D341Med (cell line): Measurements from ENCODE around the gene LEMD2.

Experiments
- DNase-seq: peaks from one replicate; pipeline ENCODE4 v3.0.0; 2012; ENCODE audit warnings: low spot score

The LEMD2 gene

GRCh38 chr6:33774774-33775173, 14.2 kb downstream of the LEMD2 start:
- DNase-seq = no peak

GRCh38 chr6:33772902-33773472, 15.9 kb downstream of the LEMD2 start:
- DNase-seq = no peak

- DNase-seq = no peak
Observed at GRCh38 chr6:33772082-33772830, 16.7 kb downstream of the LEMD2 start.

GRCh38 chr6:33771146-33772081, 17.5 kb downstream of the LEMD2 start:
- DNase-seq = peak; percentile 93

GRCh38 chr6:33770833-33771145, 18.1 kb downstream of the LEMD2 start:
- DNase-seq = no peak

- DNase-seq = no peak
Observed at GRCh38 chr6:33770124-33770832, 18.7 kb downstream of the LEMD2 start.

GRCh38 chr6:33769248-33769821, 19.6 kb downstream of the LEMD2 start:
- no peak for DNase-seq

GRCh38 chr6:33768644-33769120, 20.2 kb downstream of the LEMD2 start:
- DNase-seq = peak; percentile 84

- DNase-seq = no peak
Observed at GRCh38 chr6:33766921-33767907, 21.7 kb downstream of the LEMD2 start.

GRCh38 chr6:33765368-33765767, 23.6 kb downstream of the LEMD2 start:
- DNase-seq = no peak

- DNase-seq = no peak
Observed at GRCh38 chr6:33764036-33764435, 24.9 kb downstream of the LEMD2 start.

- DNase-seq = no peak
Observed at GRCh38 chr6:33763483-33763882, 25.4 kb downstream of the LEMD2 start.

GRCh38 chr6:33762713-33763112, 26.2 kb downstream of the LEMD2 start:
- no peak for DNase-seq

GRCh38 chr6:33761922-33762629, 26.9 kb downstream of the LEMD2 start:
- DNase-seq = peak; percentile 81

- no peak for DNase-seq
Observed at GRCh38 chr6:33761581-33761921, 27.4 kb downstream of the LEMD2 start.

GRCh38 chr6:33759887-33760629, 28.9 kb downstream of the LEMD2 start:
- DNase-seq = no peak

- no peak for DNase-seq
Observed at GRCh38 chr6:33758815-33759216, 30.1 kb downstream of the LEMD2 start.

- DNase-seq = no peak
Observed at GRCh38 chr6:33757906-33758305, 31.0 kb downstream of the LEMD2 start.

- DNase-seq = no peak
Observed at GRCh38 chr6:33757113-33757512, 31.8 kb downstream of the LEMD2 start.
